ENCODE measurements around the gene FBXW11. TPM values are rescaled to one million over a fixed set of nuclear protein-coding genes. Genes with fewer than 3 reads are reported as not detected.
A peak's percentile ranks its signal among the peaks of the same experiment; 100 is the strongest.

FBXW11 gene
- total RNA-seq, 1 experiment from 2014 or later: 123 TPM

GRCh38 chr5:171865471-171865870 lies 141.0 kb downstream of the FBXW11 start:
- Histone ChIP-seq H3K9me3 (replicated peaks) (no peaks in the 10 kb centered on the region), H3K27ac (no peak overlapping the region), H3K27me3 (replicated peaks) (no peaks in the 10 kb centered on the region), H3K4me1 (replicated peaks) (peaks cover 5% of the 10 kb centered on the region), H3K4me3 (no peak overlapping the region), H3K36me3 (peaks cover 52% of the 10 kb centered on the region)
- DNase-seq (ENCODE audit: low read depth in 1 of 2, low spot score in 2 of 2): no peak

DNA sequence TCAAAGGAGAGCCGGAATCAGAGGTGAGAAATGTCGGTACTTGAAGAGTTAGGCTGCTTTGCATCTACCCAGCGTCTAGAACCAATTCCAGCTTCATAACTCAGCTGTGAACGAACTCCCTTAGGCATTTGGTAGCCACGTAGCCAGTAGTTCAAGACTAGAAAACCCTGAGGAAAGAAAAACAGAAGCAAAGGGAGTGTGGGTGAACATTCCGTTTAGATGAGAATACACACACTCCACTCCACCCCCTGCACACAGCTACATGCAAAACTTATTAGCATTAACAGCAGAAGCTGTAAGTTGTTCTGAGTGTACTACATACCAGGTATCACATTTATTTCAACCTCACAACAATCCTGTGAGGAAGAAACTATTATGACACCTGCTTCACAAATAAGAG lies 142.5 kb downstream of the FBXW11 start:
- H3K27ac ChIP-seq: no peak overlapping the region
- no peak overlapping the region for H3K4me3 ChIP-seq
- H3K27me3 ChIP-seq (replicated peaks): no peaks in the 10 kb centered on the region
- H3K36me3 ChIP-seq: peaks cover 45% of the 10 kb centered on the region
- H3K4me1 ChIP-seq (replicated peaks): peaks cover 5% of the 10 kb centered on the region
- DNase-seq (ENCODE audit: low read depth in 1 of 2, low spot score in 2 of 2): no peak
- H3K9me3 ChIP-seq (replicated peaks): no peaks in the 10 kb centered on the region

- Histone ChIP-seq H3K4me1 (replicated peaks) (peaks cover 5% of the 10 kb centered on the region), H3K27ac (no peak overlapping the region), H3K4me3 (no peak overlapping the region), H3K9me3 (replicated peaks) (no peaks in the 10 kb centered on the region), H3K27me3 (replicated peaks) (no peaks in the 10 kb centered on the region), H3K36me3 (peaks cover 37% of the 10 kb centered on the region)
- DNase-seq (ENCODE audit: low read depth in 1 of 2, low spot score in 2 of 2): no peak
Measured at GRCh38 chr5:171862624-171863023, 143.8 kb downstream of the FBXW11 start.

GRCh38 chr5:171861381-171861780 lies 145.1 kb downstream of the FBXW11 start:
- Histone ChIP-seq H3K4me1 (replicated peaks) (peaks cover 5% of the 10 kb centered on the region), H3K9me3 (replicated peaks) (no peaks in the 10 kb centered on the region), H3K27ac (no peak overlapping the region), H3K27me3 (replicated peaks) (no peaks in the 10 kb centered on the region), H3K36me3 (peaks cover 26% of the 10 kb centered on the region), H3K4me3 (no peak overlapping the region)
- DNase-seq (ENCODE audit: low read depth in 1 of 2, low spot score in 2 of 2): no peak

GRCh38 chr5:171858303-171858702 lies 148.1 kb downstream of the FBXW11 start:
- Histone ChIP-seq H3K36me3 (peaks cover 17% of the 10 kb centered on the region), H3K4me1 (replicated peaks) (peaks cover 4% of the 10 kb centered on the region), H3K9me3 (replicated peaks) (no peaks in the 10 kb centered on the region), H3K27ac (no peak overlapping the region), H3K27me3 (replicated peaks) (no peaks in the 10 kb centered on the region), H3K4me3 (no peak overlapping the region)
- DNase-seq (ENCODE audit: low read depth in 1 of 2, low spot score in 2 of 2): no peak

DNA sequence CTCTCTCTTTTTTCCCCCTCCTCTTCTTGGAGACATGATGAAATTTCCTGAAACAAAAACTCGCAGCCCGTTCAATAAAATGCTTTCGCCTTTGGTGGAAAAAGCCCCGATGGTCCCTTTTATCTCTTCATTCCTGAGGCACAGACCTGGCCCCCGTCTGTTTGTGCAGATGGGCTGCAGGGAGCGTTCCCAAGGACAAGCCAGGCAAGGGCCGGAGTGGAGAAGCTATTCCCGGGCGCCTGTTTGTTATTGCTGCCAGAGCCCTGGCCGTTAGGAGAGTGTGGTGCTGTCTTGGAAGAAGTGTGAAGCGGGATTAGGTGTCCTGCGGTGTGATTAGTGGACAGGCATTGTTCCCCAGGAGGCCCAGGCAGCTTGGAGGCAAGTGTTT lies 149.0 kb downstream of the FBXW11 start:
- no peak for DNase-seq (ENCODE audit: low read depth in 1 of 2, low spot score in 2 of 2)
- peaks cover 15% of the 10 kb centered on the region for H3K36me3 ChIP-seq

DNA sequence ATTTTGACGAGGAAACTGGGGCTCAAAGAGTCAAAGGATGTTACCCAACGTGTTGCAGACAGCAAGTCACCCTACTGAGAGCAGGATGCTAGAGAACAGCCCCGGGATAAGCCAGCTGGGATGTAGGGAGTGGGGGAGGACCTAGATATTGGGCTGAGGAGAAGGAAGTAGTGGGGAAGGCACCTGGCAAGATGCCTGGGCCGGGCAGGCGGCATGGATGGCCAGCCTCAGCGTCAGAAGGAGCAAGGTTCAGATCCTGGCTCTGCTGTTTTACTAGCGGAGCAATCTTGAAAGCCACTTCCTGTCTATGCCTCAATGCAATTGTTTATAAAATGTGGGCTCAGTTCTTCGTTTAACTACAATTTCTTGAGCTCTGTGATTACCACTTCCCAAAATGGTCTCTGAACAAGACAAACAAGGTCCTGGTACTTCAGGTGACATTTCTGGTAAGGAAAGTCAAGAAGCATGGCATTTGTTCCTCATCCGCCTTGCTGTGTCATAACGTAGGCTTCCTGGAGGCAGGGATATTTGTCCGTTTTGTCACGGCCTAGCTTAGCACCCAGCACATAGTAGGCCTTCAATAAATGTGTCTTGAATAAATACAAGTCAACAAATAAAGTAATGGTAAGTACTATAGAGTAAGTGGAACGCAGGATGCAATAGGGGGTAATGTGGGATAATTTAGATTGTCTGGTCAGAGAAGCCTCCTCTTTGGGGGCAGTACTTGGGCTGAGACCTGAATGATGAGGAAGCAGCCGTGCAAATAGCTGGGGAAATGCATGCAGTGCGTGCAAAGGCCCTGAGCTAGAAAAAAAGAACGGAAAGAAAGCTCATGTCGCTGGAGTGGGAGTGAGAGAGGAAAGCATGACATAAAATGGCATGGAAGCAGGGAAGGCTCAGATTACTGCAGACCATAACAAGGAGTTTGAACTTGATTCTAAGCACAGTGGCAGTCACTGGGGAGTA lies 150.4 kb downstream of the FBXW11 start:
- no peak for DNase-seq (ENCODE audit: low read depth in 1 of 2, low spot score in 2 of 2)
- Histone ChIP-seq H3K9me3 (replicated peaks) (no peaks in the 10 kb centered on the region), H3K4me1 (replicated peaks) (peaks cover 4% of the 10 kb centered on the region), H3K4me3 (no peak overlapping the region), H3K27ac (no peak overlapping the region), H3K36me3 (peaks cover 11% of the 10 kb centered on the region), H3K27me3 (replicated peaks) (no peaks in the 10 kb centered on the region)

More for the DNA sequence above, 149.0 kb downstream of the FBXW11 start:
- no peaks in the 10 kb centered on the region for H3K9me3 ChIP-seq (replicated peaks)
- no peaks in the 10 kb centered on the region for H3K27me3 ChIP-seq (replicated peaks)
- no peak overlapping the region for H3K4me3 ChIP-seq
- H3K27ac ChIP-seq: no peak overlapping the region
- H3K4me1 ChIP-seq (replicated peaks): peaks cover 4% of the 10 kb centered on the region

DNA sequence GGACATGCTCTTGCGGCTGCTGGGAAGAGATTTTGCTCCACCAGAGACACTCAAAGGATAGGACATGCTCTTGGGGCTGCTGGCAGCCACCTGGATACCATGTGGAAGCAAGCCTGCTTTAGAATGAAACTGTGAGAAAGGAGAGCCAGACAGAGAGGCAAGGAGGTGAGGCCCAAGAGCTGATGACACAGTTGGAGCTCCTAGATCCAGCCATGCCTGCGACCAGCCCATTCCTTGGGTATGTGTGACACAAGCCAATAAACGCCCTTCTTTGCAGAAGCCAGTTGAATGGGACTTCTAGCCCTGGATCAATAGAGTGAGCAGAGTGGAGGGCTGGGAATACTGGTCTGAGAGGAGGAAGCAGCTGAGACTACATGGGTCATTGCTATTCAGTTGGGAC lies 151.2 kb downstream of the FBXW11 start:
- Histone ChIP-seq H3K36me3 (peaks cover 5% of the 10 kb centered on the region), H3K27ac (no peak overlapping the region), H3K4me1 (replicated peaks) (peaks cover 4% of the 10 kb centered on the region), H3K9me3 (replicated peaks) (no peaks in the 10 kb centered on the region), H3K4me3 (no peak overlapping the region), H3K27me3 (replicated peaks) (no peaks in the 10 kb centered on the region)
- DNase-seq (ENCODE audit: low read depth in 1 of 2, low spot score in 2 of 2): no peak

DNA sequence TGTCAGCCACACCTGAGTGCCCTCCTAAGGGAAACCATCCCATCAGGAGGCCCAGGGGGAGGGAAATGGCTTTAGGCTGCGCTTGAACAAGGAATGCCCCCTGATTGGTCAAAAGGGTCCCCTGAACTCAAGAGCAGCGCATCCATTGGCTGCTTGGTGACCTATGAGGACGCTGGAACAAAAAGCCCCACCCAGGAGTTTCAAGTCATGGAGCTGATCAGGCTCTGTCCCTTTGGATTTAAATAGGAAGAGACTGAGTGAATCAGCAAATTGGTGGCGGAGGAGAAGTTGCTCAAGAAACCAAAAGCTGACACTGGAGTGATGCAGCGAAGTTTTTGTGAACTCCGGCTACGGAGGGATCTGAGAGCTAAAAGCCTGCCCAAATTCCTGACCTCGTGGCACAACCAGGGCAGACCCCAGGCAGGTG lies 154.2 kb downstream of the FBXW11 start:
- H3K4me1 ChIP-seq (replicated peaks): peaks cover 4% of the 10 kb centered on the region
- H3K27me3 ChIP-seq (replicated peaks): no peaks in the 10 kb centered on the region
- no peaks in the 10 kb centered on the region for H3K9me3 ChIP-seq (replicated peaks)
- H3K4me3 ChIP-seq: no peak overlapping the region
- no peak for DNase-seq (ENCODE audit: low read depth in 1 of 2, low spot score in 2 of 2)
- H3K27ac ChIP-seq: no peak overlapping the region
- H3K36me3 ChIP-seq: no peaks in the 10 kb centered on the region; the same call in 1 of the 2 replicates

- DNase-seq (ENCODE audit: low read depth in 1 of 2, low spot score in 2 of 2): no peak
- Histone ChIP-seq H3K27me3 (replicated peaks) (no peaks in the 10 kb centered on the region), H3K27ac (no peak overlapping the region), H3K4me1 (replicated peaks) (peaks cover 4% of the 10 kb centered on the region), H3K9me3 (replicated peaks) (no peaks in the 10 kb centered on the region), H3K4me3 (no peak overlapping the region), H3K36me3 (no peaks in the 10 kb centered on the region)
Measured at GRCh38 chr5:171851251-171851650, 155.2 kb downstream of the FBXW11 start.

- Histone ChIP-seq H3K27me3 (replicated peaks) (no peaks in the 10 kb centered on the region), H3K4me3 (no peak overlapping the region), H3K9me3 (replicated peaks) (no peaks in the 10 kb centered on the region), H3K4me1 (replicated peaks) (no peaks in the 10 kb centered on the region), H3K27ac (no peak overlapping the region), H3K36me3 (no peaks in the 10 kb centered on the region)
- peak in 1 of 2 experiments; percentile 40 for DNase-seq (ENCODE audit: low read depth in 1 of 2, low spot score in 2 of 2)
Measured at GRCh38 chr5:171850324-171850947, 156.0 kb downstream of the FBXW11 start.

DNA sequence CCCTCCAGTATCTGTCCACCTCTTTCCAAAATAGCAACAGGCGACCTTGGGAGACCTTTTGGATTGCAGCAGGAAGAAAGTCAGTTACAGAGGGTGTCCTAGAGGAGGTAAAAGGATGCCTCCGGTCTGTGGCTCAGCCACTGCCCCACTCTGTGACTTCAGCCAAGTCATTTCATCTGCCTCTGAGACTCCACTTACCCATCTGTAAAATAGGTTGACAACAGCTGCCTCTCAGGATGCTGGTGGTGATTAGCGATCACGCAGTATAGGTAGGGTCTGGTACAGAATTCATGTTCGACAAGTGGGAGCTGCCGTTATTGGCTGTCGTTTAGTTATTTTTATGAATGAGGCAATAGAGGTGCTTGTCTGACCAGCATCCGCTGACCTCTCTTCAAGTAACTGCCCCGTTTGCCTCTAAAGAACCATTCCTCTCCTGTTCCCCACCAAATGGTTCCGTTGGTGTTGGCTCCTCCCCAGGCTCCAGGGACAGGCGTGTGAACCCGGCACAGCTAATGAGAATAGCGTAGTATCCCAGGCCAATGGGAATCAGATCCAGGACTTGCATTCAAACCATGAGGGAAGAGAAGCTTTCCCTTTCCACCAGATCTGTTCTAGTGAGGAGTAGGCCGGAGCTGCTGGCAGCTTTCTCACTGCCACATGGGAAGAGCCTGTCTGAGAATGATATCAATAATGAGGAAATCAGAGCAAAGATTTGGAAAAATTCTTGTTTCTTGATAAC lies 156.7 kb downstream of the FBXW11 start:
- H3K4me3 ChIP-seq: no peak overlapping the region
- no peaks in the 10 kb centered on the region for H3K9me3 ChIP-seq (replicated peaks)
- H3K27me3 ChIP-seq (replicated peaks): no peaks in the 10 kb centered on the region
- no peaks in the 10 kb centered on the region for H3K4me1 ChIP-seq (replicated peaks)
- H3K36me3 ChIP-seq: no peaks in the 10 kb centered on the region
- H3K27ac ChIP-seq: no peak overlapping the region
- no peak for DNase-seq (ENCODE audit: low read depth in 1 of 2, low spot score in 2 of 2)

DNA sequence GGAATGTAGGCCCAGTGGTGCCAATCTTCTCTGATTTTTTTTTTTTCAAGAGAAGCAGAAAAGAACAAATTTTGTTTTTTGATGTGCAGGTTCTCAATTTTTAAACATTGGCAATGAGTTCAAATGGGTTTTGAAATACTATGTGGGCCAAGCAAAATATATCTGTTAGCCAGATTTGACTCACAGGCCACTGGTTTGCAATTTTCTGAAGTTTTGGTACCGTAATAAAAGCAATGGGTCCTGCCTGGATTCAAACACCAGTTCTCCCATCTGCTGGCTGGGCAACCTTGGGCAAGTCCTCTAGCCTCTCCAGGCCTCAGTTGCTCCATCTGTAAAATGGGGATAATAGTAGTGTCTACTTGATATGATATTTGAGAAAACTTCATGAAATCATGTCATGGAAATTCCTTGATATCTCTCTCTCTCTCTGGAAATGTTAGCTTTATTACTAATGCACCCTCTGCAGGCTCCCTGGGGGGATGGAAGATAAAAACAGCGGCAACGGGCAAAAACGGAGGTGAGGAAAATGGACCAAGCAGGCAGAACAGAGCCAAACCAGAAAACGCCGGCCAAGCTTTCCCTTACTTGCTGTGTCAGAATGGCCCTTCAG lies 157.4 kb downstream of the FBXW11 start:
- no peaks in the 10 kb centered on the region for H3K4me1 ChIP-seq (replicated peaks)
- no peaks in the 10 kb centered on the region for H3K36me3 ChIP-seq
- no peak overlapping the region for H3K27ac ChIP-seq
- no peaks in the 10 kb centered on the region for H3K9me3 ChIP-seq (replicated peaks)
- H3K4me3 ChIP-seq: no peak overlapping the region
- no peak for DNase-seq (ENCODE audit: low read depth in 1 of 2, low spot score in 2 of 2)
- no peaks in the 10 kb centered on the region for H3K27me3 ChIP-seq (replicated peaks)

All from SJSA1 (cell line).